ENCODE results near the gene SPP1. TPM values are rescaled to one million over a fixed set of nuclear protein-coding genes. Genes with fewer than 3 reads are reported as not detected.
"Not testable (repeated sequence)": the region's sequence is repeated elsewhere in the genome, so short reads cannot be mapped to it uniquely, and the experiment has no call there.

SPP1 gene
- total RNA-seq, 3 donors from 2014 or later = 1.4 to 27.6 (median 3.0) TPM

- intact Hi-C loops (cut with DNase I, micrococcal nuclease) = no loop called here
- H3K4me3 ChIP-seq = no peak overlapping the region
- DNase-seq (no peak), ATAC-seq (no peak)
- TF ChIP-seq, protein P1, sequence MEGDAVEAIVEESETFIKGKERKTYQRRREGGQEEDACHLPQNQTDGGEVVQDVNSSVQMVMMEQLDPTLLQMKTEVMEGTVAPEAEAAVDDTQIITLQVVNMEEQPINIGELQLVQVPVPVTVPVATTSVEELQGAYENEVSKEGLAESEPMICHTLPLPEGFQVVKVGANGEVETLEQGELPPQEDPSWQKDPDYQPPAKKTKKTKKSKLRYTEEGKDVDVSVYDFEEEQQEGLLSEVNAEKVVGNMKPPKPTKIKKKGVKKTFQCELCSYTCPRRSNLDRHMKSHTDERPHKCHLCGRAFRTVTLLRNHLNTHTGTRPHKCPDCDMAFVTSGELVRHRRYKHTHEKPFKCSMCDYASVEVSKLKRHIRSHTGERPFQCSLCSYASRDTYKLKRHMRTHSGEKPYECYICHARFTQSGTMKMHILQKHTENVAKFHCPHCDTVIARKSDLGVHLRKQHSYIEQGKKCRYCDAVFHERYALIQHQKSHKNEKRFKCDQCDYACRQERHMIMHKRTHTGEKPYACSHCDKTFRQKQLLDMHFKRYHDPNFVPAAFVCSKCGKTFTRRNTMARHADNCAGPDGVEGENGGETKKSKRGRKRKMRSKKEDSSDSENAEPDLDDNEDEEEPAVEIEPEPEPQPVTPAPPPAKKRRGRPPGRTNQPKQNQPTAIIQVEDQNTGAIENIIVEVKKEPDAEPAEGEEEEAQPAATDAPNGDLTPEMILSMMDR (IDR thresholded peaks at IDR 0.05) = no peak
- no peaks in the 10 kb centered on the region for H3K36me3 ChIP-seq (ENCODE audit: low read depth)
- H3K9me3 ChIP-seq = no peaks in the 10 kb centered on the region
- no peaks in the 10 kb centered on the region for H3K4me1 ChIP-seq (ENCODE audit: low read depth)
These were observed 35.4 kb upstream of the SPP1 start for GRCh38 chr4:87939978-87940690.

- intact Hi-C loops (cut with DNase I, micrococcal nuclease); H3K36me3 ChIP-seq (ENCODE audit: low read depth); H3K4me3 ChIP-seq; H3K4me1 ChIP-seq (ENCODE audit: low read depth); DNase-seq; ATAC-seq; H3K9me3 ChIP-seq: not testable (repeated sequence)
These were observed 34.7 kb upstream of the SPP1 start for GRCh38 chr4:87940809-87941208.

DNA sequence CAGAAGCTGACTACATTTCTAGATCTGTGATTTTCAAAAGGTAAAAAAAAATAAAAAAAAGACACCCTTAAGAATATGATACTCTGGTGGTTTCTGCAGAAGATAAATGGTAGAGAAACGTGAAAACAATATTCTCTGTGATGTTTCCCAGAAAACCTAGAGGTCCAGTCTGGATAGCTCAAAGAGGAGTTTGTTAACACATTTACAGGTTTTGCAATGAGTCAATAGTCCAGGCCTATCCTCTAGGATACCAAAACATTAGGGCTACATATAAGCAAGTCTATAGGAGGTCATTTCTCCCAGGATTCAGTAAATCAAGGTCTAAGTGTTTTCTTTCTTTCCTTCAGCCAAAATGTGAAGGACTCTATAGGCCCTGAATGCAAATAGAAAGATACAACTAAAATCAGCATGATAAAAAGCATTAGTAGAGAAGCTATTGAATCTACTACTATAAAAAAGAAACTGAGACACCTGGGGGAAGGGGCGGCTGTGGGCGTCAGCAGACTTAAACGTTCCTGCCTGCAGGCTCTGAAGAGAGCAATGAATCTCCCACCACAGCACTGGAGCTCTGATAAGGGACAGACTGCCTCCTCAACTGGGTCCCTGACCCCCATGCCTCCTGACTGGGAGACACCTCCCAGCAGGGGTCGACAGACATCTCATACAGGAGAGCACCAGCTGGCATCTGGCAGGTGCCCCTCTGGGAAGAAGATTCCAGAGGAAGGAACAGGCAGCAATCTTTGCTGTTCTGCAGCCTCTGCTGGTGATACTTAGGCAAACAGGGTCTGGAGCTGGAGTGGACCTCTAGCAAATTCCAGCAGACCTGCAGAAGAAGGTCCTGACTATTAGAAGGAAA, 33.7 kb upstream of the SPP1 start:
- Histone ChIP-seq H3K4me3 (no peak overlapping the region), H3K4me1 (ENCODE audit: low read depth) (no peaks in the 10 kb centered on the region), H3K36me3 (ENCODE audit: low read depth) (no peaks in the 10 kb centered on the region), H3K9me3 (no peaks in the 10 kb centered on the region)
- no peak for DNase-seq
- TF ChIP-seq, protein P1 (IDR thresholded peaks at IDR 0.05) = no peak
- intact Hi-C loops (cut with DNase I, micrococcal nuclease) = no loop called here
- ATAC-seq = no peak

DNA sequence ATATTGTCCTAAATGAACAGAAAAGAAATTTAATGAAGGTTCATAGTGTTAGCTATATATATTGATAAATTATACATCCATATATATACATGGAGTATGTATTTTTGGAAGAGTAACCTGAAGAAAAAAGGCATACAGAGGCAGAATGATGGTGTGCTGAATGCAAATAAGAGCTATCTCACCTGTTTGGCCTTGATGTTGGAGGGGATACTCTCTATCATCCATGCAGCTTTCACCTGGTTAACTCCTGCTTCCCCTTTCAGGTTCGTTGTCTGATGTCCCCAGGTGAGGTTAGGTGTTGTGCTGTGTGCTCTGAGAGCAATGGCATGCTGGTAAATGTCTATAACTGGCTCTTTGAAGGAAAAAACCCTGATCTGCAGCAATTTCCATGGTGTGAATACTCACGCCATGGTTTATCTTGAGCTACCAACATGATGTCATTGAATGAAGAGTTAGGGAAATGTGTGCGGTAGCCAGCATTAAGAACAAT, 31.8 kb upstream of the SPP1 start:
- intact Hi-C loops (cut with DNase I, micrococcal nuclease) = no loop called here
- no peak for DNase-seq
- Histone ChIP-seq H3K4me1 (ENCODE audit: low read depth) (no peaks in the 10 kb centered on the region), H3K36me3 (ENCODE audit: low read depth) (no peaks in the 10 kb centered on the region), H3K4me3 (no peak overlapping the region), H3K9me3 (no peaks in the 10 kb centered on the region)
- TF ChIP-seq, protein P1 (IDR thresholded peaks at IDR 0.05) = no peak
- no peak for ATAC-seq

DNA sequence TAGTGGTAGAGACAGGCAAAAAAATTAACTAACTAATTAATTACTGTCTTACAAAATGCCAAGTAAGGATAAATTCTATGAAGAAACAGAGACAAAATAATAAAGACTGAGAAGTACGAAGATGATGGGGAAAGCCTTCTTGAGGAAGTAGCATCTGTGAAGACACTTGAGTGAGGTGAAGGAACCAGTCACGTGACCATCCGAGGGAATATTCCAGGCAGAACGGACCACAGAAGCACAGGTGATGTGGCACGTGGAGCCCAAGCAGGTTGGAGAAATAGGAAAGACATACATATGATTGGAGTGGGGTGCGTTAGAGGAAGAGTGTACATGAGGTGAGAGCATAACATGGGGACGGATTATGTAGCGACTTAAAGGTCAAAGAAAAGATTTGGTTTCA, 30.5 kb upstream of the SPP1 start:
- no peak for DNase-seq
- H3K4me1 ChIP-seq (ENCODE audit: low read depth) = no peaks in the 10 kb centered on the region
- no peak for ATAC-seq
- H3K9me3 ChIP-seq = no peaks in the 10 kb centered on the region
- TF ChIP-seq, protein P1 (IDR thresholded peaks at IDR 0.05) = no peak
- no peak overlapping the region for H3K4me3 ChIP-seq
- intact Hi-C loops (cut with DNase I, micrococcal nuclease) = no loop called here
- no peaks in the 10 kb centered on the region for H3K36me3 ChIP-seq (ENCODE audit: low read depth)

- H3K9me3 ChIP-seq = no peaks in the 10 kb centered on the region
- H3K4me1 ChIP-seq (ENCODE audit: low read depth) = no peaks in the 10 kb centered on the region
- intact Hi-C loops (cut with DNase I, micrococcal nuclease) = no loop called here
- TF ChIP-seq, protein P1 (IDR thresholded peaks at IDR 0.05) = no peak
- ATAC-seq (no peak), DNase-seq (no peak)
- H3K4me3 ChIP-seq = no peak overlapping the region
- no peaks in the 10 kb centered on the region for H3K36me3 ChIP-seq (ENCODE audit: low read depth)
These were observed 28.7 kb upstream of the SPP1 start for GRCh38 chr4:87946766-87947165.
